Activated T-helper 1 cell treated with anti-CD3 and anti-CD28 coated beads, Interleukin-12 subunit alpha, Interleukin-12 subunit beta, Interleukin-2, Interleukin-4 antibody, amounts not matched to agents 30 ng/mL and 10 ng/mL and 1 ng/mL, durations not matched to agents 14 hours and 24 hours and 36 hours (primary cell): Measurements from ENCODE around the gene TNFSF18. TPM values are rescaled to one million over a fixed set of nuclear protein-coding genes. Genes with fewer than 3 reads are reported as not detected.

Source experiments
- DNase-seq: peaks from one replicate; pipeline ENCODE4 v3.0.0; 2021; ENCODE audit warnings: low spot score
- H3K27ac Mint-ChIP-seq: one replicate; pipeline ENCODE4 v1.8.0; 2021; ENCODE audit warnings: mild to moderate bottlenecking, mixed read lengths
- H3K27me3 Mint-ChIP-seq: one replicate; pipeline ENCODE4 v1.8.0; 2022; ENCODE audit warnings: mild to moderate bottlenecking, moderate library complexity, mixed read lengths; ENCODE audit not compliant: insufficient read depth
- H3K36me3 Mint-ChIP-seq: one replicate; pipeline ENCODE4 v1.8.0; 2021; ENCODE audit warnings: low read depth, mixed read lengths
- H3K4me1 Mint-ChIP-seq: one replicate; pipeline ENCODE4 v1.8.0; 2021; ENCODE audit warnings: low read depth, mixed read lengths
- H3K4me3 Mint-ChIP-seq: one replicate; pipeline ENCODE4 v1.8.0; 2021; ENCODE audit warnings: mild to moderate bottlenecking, moderate library complexity, mixed read lengths
- H3K9me3 Mint-ChIP-seq: one replicate; pipeline ENCODE4 v1.8.0; 2021; ENCODE audit warnings: mixed read lengths
- intact Hi-C: fragments of 100-400 bp; cut with micrococcal nuclease; formaldehyde crosslinking; loops from one replicate; pipeline ENCODE4 v1.15.1; 2024
- total RNA-seq: library from RNA; stranded (reverse); gene quantifications from 2 replicates; pipeline ENCODE4 v1.2.3, GENCODE V29; 2022

TNFSF18 gene
- total RNA-seq, 1 donor from 2014 or later, result not detected

DNA sequence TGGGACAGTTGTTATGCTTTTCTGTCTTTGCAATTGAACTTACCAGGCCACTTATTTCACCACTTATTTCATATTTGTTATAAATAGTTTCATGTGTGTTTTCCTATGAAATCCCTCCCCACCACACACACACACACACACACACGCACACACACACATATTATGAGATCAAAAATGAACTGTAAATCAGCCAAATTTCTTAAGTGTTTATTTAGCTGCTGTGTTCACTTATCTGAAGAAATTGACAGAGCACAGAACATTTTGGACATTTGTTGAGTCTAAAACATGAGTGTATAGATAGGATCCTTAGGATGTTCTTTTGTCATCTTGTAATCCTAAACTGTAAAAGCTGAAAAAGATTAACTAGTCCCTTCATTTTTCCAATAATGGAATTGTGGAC is 7.8 kb upstream of the TNFSF18 start:
- Mint-ChIP-seq H3K9me3 (no peaks in the 10 kb centered on the region), H3K27ac (no peak overlapping the region), H3K4me1 (no peaks in the 10 kb centered on the region), H3K27me3 (no peaks in the 10 kb centered on the region), H3K36me3 (no peaks in the 10 kb centered on the region), H3K4me3 (no peak overlapping the region)
- DNase-seq, result no peak
- intact Hi-C loops, result no loop called here

GRCh38 chr1:173057984-173058383 is 7.2 kb upstream of the TNFSF18 start:
- DNase-seq, result no peak
- Mint-ChIP-seq H3K9me3 (no peaks in the 10 kb centered on the region), H3K4me3 (no peak overlapping the region), H3K4me1 (no peaks in the 10 kb centered on the region), H3K27me3 (no peaks in the 10 kb centered on the region), H3K36me3 (no peaks in the 10 kb centered on the region), H3K27ac (no peak overlapping the region)
- intact Hi-C loops, result no loop called here

GRCh38 chr1:173056365-173056764 is 5.6 kb upstream of the TNFSF18 start:
- Mint-ChIP-seq H3K27ac (no peak overlapping the region), H3K4me1 (no peaks in the 10 kb centered on the region), H3K4me3 (no peak overlapping the region), H3K9me3 (no peaks in the 10 kb centered on the region), H3K36me3 (no peaks in the 10 kb centered on the region), H3K27me3 (peaks cover 2% of the 10 kb centered on the region)
- intact Hi-C loops, result no loop called here
- no peak for DNase-seq

- Mint-ChIP-seq H3K4me1 (no peaks in the 10 kb centered on the region), H3K36me3 (no peaks in the 10 kb centered on the region), H3K4me3 (no peak overlapping the region)
These were observed 2.0 kb upstream of the TNFSF18 start for GRCh38 chr1:173052681-173053196.

DNA sequence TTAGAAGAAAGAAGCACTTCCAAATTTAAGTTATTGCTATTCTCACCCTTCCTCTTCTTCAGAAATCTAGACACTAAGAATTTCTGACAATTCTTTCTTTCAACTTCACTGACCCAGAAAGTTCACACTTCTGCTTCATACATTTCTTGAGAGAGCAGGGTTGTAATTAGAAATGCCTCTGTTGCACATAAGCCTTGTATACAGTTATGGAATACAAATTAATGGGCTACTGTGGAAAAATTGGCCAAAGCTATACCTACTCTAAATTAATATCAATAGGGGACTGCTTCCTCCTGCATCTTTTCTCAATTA is 1.5 kb downstream of the TNFSF18 start:
- DNase-seq, result no peak
- no peak overlapping the region for H3K27ac Mint-ChIP-seq

More at GRCh38 chr1:173052681-173053196, 2.0 kb upstream of the TNFSF18 start:
- H3K9me3 Mint-ChIP-seq, result no peaks in the 10 kb centered on the region
- peaks cover 8% of the 10 kb centered on the region for H3K27me3 Mint-ChIP-seq
- no peak for DNase-seq
- intact Hi-C loops, result no loop called here
- H3K27ac Mint-ChIP-seq, result no peak overlapping the region

GRCh38 chr1:173048621-173049321 is 2.0 kb downstream of the TNFSF18 start:
- no peak overlapping the region for H3K4me3 Mint-ChIP-seq
- no peaks in the 10 kb centered on the region for H3K4me1 Mint-ChIP-seq
- no peak overlapping the region for H3K27ac Mint-ChIP-seq
- DNase-seq, result no peak
- intact Hi-C loops, result no loop called here
- H3K36me3 Mint-ChIP-seq, result no peaks in the 10 kb centered on the region
- H3K9me3 Mint-ChIP-seq, result no peaks in the 10 kb centered on the region
- H3K27me3 Mint-ChIP-seq, result peaks cover 8% of the 10 kb centered on the region

More for the DNA sequence above, 1.5 kb downstream of the TNFSF18 start:
- Mint-ChIP-seq H3K9me3 (no peaks in the 10 kb centered on the region), H3K36me3 (no peaks in the 10 kb centered on the region), H3K4me1 (no peaks in the 10 kb centered on the region), H3K4me3 (no peak overlapping the region), H3K27me3 (peaks cover 8% of the 10 kb centered on the region)
- intact Hi-C loops, result no loop called here

- Mint-ChIP-seq H3K9me3 (no peaks in the 10 kb centered on the region), H3K4me3 (no peak overlapping the region), H3K27ac (no peak overlapping the region), H3K36me3 (no peaks in the 10 kb centered on the region), H3K4me1 (peaks cover 12% of the 10 kb centered on the region), H3K27me3 (peaks cover 4% of the 10 kb centered on the region)
- DNase-seq, result no peak
- intact Hi-C loops, result loop anchor here (5.0 kb wide), 1 partner anchor 227 kb away; no protein-coding TSS in a partner anchor
These were observed 6.1 kb downstream of the TNFSF18 start for GRCh38 chr1:173044656-173045055.

GRCh38 chr1:173043253-173043652 is 7.5 kb downstream of the TNFSF18 start:
- intact Hi-C loops, result loop anchor here (5.0 kb wide), 1 partner anchor 226 kb away; no protein-coding TSS in a partner anchor
- H3K9me3 Mint-ChIP-seq, result no peaks in the 10 kb centered on the region
- H3K27ac Mint-ChIP-seq, result no peak overlapping the region
- H3K4me3 Mint-ChIP-seq, result no peak overlapping the region
- H3K36me3 Mint-ChIP-seq, result no peaks in the 10 kb centered on the region
- peaks cover 20% of the 10 kb centered on the region for H3K4me1 Mint-ChIP-seq
- DNase-seq, result no peak
- H3K27me3 Mint-ChIP-seq, result peaks cover 2% of the 10 kb centered on the region

- peaks cover 22% of the 10 kb centered on the region for H3K4me1 Mint-ChIP-seq
- no peak overlapping the region for H3K4me3 Mint-ChIP-seq
- no peak overlapping the region for H3K27ac Mint-ChIP-seq
- no peaks in the 10 kb centered on the region for H3K36me3 Mint-ChIP-seq
- no peaks in the 10 kb centered on the region for H3K9me3 Mint-ChIP-seq
- no peak for DNase-seq
- intact Hi-C loops, result loop anchor here (5.0 kb wide), 1 partner anchor 226 kb away; no protein-coding TSS in a partner anchor
- H3K27me3 Mint-ChIP-seq, result peaks cover 2% of the 10 kb centered on the region
These were observed 7.9 kb downstream of the TNFSF18 start for GRCh38 chr1:173042806-173043205.

GRCh38 chr1:173039626-173040025 is 11.1 kb downstream of the TNFSF18 start:
- H3K27ac Mint-ChIP-seq, result no peak overlapping the region
- H3K4me3 Mint-ChIP-seq, result no peak overlapping the region
- no peaks in the 10 kb centered on the region for H3K9me3 Mint-ChIP-seq
- H3K36me3 Mint-ChIP-seq, result no peaks in the 10 kb centered on the region
- intact Hi-C loops, result loop anchor here (5.0 to 10.0 kb wide), 3 partner anchors 72 to 295 kb away; no protein-coding TSS in a partner anchor
- peaks cover 22% of the 10 kb centered on the region for H3K4me1 Mint-ChIP-seq
- no peak for DNase-seq
- H3K27me3 Mint-ChIP-seq, result peaks cover 2% of the 10 kb centered on the region

DNA sequence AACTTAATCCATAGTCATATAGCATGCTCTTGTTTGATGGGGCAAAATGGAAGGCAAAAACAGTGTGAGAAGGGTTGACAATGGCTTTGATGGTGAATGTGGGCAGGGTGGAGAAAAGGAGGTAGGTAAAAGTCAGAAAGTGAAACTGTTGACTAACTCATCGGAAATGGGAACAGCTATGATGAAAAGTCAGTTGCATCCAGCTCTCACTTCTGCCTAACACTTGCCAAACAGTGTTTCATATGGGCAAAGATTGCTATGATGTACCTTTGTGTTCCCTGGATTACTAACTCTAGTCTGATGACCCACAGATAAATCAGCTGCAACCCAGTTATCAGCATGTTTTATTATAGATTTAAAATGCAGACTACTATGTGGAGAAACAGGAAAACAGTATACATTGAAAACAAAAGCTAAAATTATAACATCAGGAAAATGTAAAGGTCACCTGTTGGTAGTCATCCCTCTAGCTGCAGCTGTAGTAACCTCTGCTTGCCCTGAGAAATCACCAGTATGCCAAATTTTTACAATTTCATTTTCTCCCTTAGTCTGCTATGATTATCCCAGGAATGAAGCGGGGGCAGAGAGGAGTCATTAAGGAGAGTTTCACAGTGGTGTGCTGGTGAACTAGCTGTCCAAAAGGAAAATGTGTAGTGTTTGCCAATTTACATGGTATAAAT is 11.7 kb downstream of the TNFSF18 start:
- no peaks in the 10 kb centered on the region for H3K36me3 Mint-ChIP-seq
- peaks cover 2% of the 10 kb centered on the region for H3K27me3 Mint-ChIP-seq
- intact Hi-C loops, result loop anchor here (5.0 to 10.0 kb wide), 2 partner anchors 72 to 294 kb away; no protein-coding TSS in a partner anchor
- peak; percentile 1 for DNase-seq
- H3K9me3 Mint-ChIP-seq, result no peaks in the 10 kb centered on the region
- peaks cover 22% of the 10 kb centered on the region for H3K4me1 Mint-ChIP-seq
- no peak overlapping the region for H3K4me3 Mint-ChIP-seq
- H3K27ac Mint-ChIP-seq, result no peak overlapping the region

DNA sequence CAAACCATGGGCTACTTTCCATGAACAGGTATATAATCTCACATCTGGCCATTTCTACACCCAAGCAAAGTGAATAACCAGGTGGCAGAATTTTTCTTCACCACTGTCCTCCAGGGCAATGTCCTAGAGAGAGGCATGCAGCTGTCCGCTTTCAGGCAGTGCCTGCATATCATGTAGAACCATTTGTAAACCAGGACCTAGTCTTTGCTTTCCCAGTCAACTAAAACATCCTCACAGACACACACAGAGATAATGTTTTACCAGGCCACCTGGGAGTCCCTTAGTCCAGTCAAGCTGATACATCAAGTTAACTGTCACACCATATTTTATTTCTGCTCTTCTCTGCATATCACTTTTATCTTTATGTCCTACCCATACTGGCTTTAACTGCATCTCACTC is 26.2 kb downstream of the TNFSF18 start:
- no peaks in the 10 kb centered on the region for H3K36me3 Mint-ChIP-seq
- peaks cover 15% of the 10 kb centered on the region for H3K9me3 Mint-ChIP-seq
- no peak overlapping the region for H3K4me3 Mint-ChIP-seq
- intact Hi-C loops, result no loop called here
- no peaks in the 10 kb centered on the region for H3K27me3 Mint-ChIP-seq
- no peak for DNase-seq
- H3K27ac Mint-ChIP-seq, result no peak overlapping the region
- H3K4me1 Mint-ChIP-seq, result no peaks in the 10 kb centered on the region

- Mint-ChIP-seq H3K27ac (no peak overlapping the region), H3K4me3 (no peak overlapping the region), H3K9me3 (peaks cover 11% of the 10 kb centered on the region), H3K36me3 (no peaks in the 10 kb centered on the region), H3K4me1 (no peaks in the 10 kb centered on the region), H3K27me3 (no peaks in the 10 kb centered on the region)
- intact Hi-C loops, result no loop called here
- DNase-seq, result no peak
These were observed 27.4 kb downstream of the TNFSF18 start for GRCh38 chr1:173023343-173023742.
